HL-60 (cell line): ENCODE data around the gene DYNC1I1.

Experiments
- DNase-seq, 2 experiments: peaks; one replicate each; pipeline ENCODE4 v3.0.0-alpha.2; 2010 to 2020; ENCODE audit warnings: low read depth in 1 of 2, low spot score in 1 of 2
- H3K27ac ChIP-seq: fragments of 250-450 bp; sonication (Bioruptor Pico); replicated peaks from 2 replicates; pipeline ENCODE4 v1.5.1; 2020; ENCODE audit warnings: mild to moderate bottlenecking, moderate library complexity
- H3K27me3 ChIP-seq: fragments of 250-450 bp; sonication (Bioruptor Pico); 2 replicates; pipeline ENCODE4 v1.5.1; 2021; ENCODE audit warnings: mild to moderate bottlenecking, moderate library complexity; ENCODE audit not compliant: insufficient read depth, poor library complexity, severe bottlenecking
- H3K4me3 ChIP-seq: replicated peaks from 2 replicates; pipeline ENCODE4 v1.5.1; 2011; ENCODE audit warnings: mild to moderate bottlenecking, control low read depth, low read length; ENCODE audit not compliant: insufficient read depth
- CTCF ChIP-seq: IDR thresholded peaks from one replicate; pipeline ENCODE4 v1.5.1; 2011; ENCODE audit warnings: low read length, control low read depth, inconsistent platforms; ENCODE audit not compliant: insufficient read depth
- GABPA ChIP-seq: IDR thresholded peaks from 2 replicates; pipeline ENCODE4 v1.6.1; 2012; ENCODE audit warnings: low read depth
- POLR2AphosphoS5 ChIP-seq: IDR thresholded peaks from 2 replicates; pipeline ENCODE4 v1.6.1; 2012; ENCODE audit warnings: low read depth
- REST ChIP-seq: IDR thresholded peaks from 2 replicates; pipeline ENCODE4 v1.6.1; 2012; ENCODE audit warnings: low read depth; ENCODE audit not compliant: insufficient replicate concordance
- SPI1 ChIP-seq: IDR thresholded peaks from 2 replicates; pipeline ENCODE4 v1.6.1; 2012; ENCODE audit warnings: low read depth, mild to moderate bottlenecking, borderline replicate concordance

Gene DYNC1I1

GRCh38 chr7:95881597-95881996 lies 109.2 kb downstream of the DYNC1I1 start:
- H3K27ac ChIP-seq, result no peak overlapping the region
- no peaks in the 10 kb centered on the region for H3K27me3 ChIP-seq
- H3K4me3 ChIP-seq, result no peak overlapping the region
- DNase-seq, result no peak
- TF ChIP-seq POLR2AphosphoS5, result no peak
- TF ChIP-seq GABPA, result no peak
- TF ChIP-seq CTCF, result no peak
- TF ChIP-seq SPI1, result no peak
- no peak for TF ChIP-seq REST

GRCh38 chr7:95883217-95883616 lies 110.9 kb downstream of the DYNC1I1 start:
- Histone ChIP-seq H3K27me3 (no peaks in the 10 kb centered on the region), H3K27ac (no peak overlapping the region), H3K4me3 (no peak overlapping the region)
- no peak for DNase-seq
- no peak for TF ChIP-seq REST
- no peak for TF ChIP-seq POLR2AphosphoS5
- no peak for TF ChIP-seq SPI1
- TF ChIP-seq CTCF, result no peak
- TF ChIP-seq GABPA, result no peak

GRCh38 chr7:95886501-95887090 lies 114.2 kb downstream of the DYNC1I1 start:
- no peak for DNase-seq
- H3K27me3 ChIP-seq, result no peaks in the 10 kb centered on the region
- no peak overlapping the region for H3K4me3 ChIP-seq
- H3K27ac ChIP-seq, result no peak overlapping the region
- TF ChIP-seq CTCF (no peak), SPI1 (no peak), REST (no peak), POLR2AphosphoS5 (no peak), GABPA (no peak)
